Hematopoietic multipotent progenitor cell treated with erythropoietin and hydrocortisone succinate and interleukin-3 and kit ligand, for 17 days (in vitro differentiated cells): ENCODE results near the gene PLEKHH3.

Experiments used
- DNase-seq: peaks from one replicate; pipeline ENCODE4 v3.0.0-alpha.2; 2015; ENCODE audit warnings: low spot score

Gene PLEKHH3

GRCh38 chr17:42686520-42687128, 9.8 kb upstream of the PLEKHH3 start:
- no peak for DNase-seq

GRCh38 chr17:42685831-42686230, 9.0 kb upstream of the PLEKHH3 start:
- no peak for DNase-seq

- no peak for DNase-seq
Measured at GRCh38 chr17:42684929-42685556, 8.2 kb upstream of the PLEKHH3 start.

- DNase-seq: no peak
Measured at GRCh38 chr17:42683407-42684034, 6.7 kb upstream of the PLEKHH3 start.

GRCh38 chr17:42682722-42683403, 6.1 kb upstream of the PLEKHH3 start:
- DNase-seq: no peak

- no peak for DNase-seq
Measured at GRCh38 chr17:42681976-42682721, 5.4 kb upstream of the PLEKHH3 start, which contains the start of gene CNTNAP1. Gene CNTNAP1, plus strand, starts transcription at chr17:42682531. Its CDS starts 299 bp downstream, at chr17:42682830.

GRCh38 chr17:42680331-42680808, 3.6 kb upstream of the PLEKHH3 start:
- DNase-seq: no peak

GRCh38 chr17:42679492-42680330, 2.9 kb upstream of the PLEKHH3 start:
- DNase-seq: peak; percentile 85

- peak; percentile 49 for DNase-seq
Measured at GRCh38 chr17:42678951-42679491, 2.2 kb upstream of the PLEKHH3 start.

- peak; percentile 84 for DNase-seq
Measured at GRCh38 chr17:42677921-42678781, 1.4 kb upstream of the PLEKHH3 start.

GRCh38 chr17:42677012-42677857, 441 bp upstream of the PLEKHH3 start:
- DNase-seq: peak; percentile 99

- DNase-seq: peak; percentile 39
Measured at GRCh38 chr17:42675965-42676423, 800 bp downstream of the PLEKHH3 start.

GRCh38 chr17:42675348-42675964, 1.3 kb downstream of the PLEKHH3 start:
- no peak for DNase-seq

GRCh38 chr17:42674755-42675347, 1.9 kb downstream of the PLEKHH3 start:
- DNase-seq: peak; percentile 23

- peak; percentile 65 for DNase-seq
Measured at GRCh38 chr17:42673885-42674754, 2.7 kb downstream of the PLEKHH3 start.

GRCh38 chr17:42673266-42673884, 3.4 kb downstream of the PLEKHH3 start:
- DNase-seq: no peak
